Measurements from ENCODE around the gene AFG3L2. TPM values are rescaled to one million over a fixed set of nuclear protein-coding genes. Genes with fewer than 3 reads are reported as not detected.

The AFG3L2 gene
- total and polyA plus RNA-seq, 5 donors from 2014 or later, result 20.0 to 34.4 (median 21.8) TPM

DNA sequence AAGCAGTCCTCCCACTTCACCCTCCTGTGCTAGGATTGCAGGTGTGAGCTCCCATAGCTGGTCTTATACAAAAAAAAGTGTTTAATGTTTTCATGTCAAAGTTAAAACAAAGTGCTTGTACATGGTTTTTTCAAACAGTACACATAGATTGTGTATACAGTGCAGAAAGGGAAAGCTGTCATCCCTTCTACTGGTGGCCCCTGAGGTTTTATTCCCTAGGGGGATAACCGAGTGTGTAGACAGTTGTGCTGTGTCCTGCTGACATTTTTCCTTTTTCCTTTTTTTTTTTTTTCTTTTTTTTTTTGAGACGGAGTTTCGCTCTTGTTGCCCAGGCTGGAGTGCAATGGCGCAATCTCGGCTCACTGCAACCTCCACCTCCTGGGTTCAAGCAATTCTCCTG, 58.2 kb downstream of the AFG3L2 start:
- H3K9me3 ChIP-seq (ENCODE audit: control insufficient read depth in 2 of 2, low read length in 2 of 2), result no peaks in the 10 kb centered on the region
- H3K4me1 ChIP-seq (ENCODE audit: control insufficient read depth, insufficient read depth, low read length, poor library complexity, severe bottlenecking), result no peaks in the 10 kb centered on the region
- Mint-ChIP-seq H3K36me3 (peaks cover 7% of the 10 kb centered on the region), H3K4me3 (no peak overlapping the region), H3K4me1 (no peaks in the 10 kb centered on the region), H3K9me3 (peaks cover 0 to 1% (median 0%) of the 10 kb centered on the region in 7 donors), H3K27ac (no peak overlapping the region), H3K27me3 (no peaks in the 10 kb centered on the region)
- no peaks in the 10 kb centered on the region for H3K27me3 ChIP-seq (ENCODE audit: control insufficient read depth, insufficient read depth, low read length)
- H3K36me3 ChIP-seq (ENCODE audit: control insufficient read depth, insufficient read depth, low read length), result peaks cover 2% of the 10 kb centered on the region
- no peak for DNase-seq
- H3K4me3 ChIP-seq (ENCODE audit: low read depth, low read length), result no peak overlapping the region
- ATAC-seq (ENCODE audit: low read depth in 2 of 2), result no peak
- no peak overlapping the region for H3K27ac ChIP-seq (ENCODE audit: insufficient read depth, low read length, poor library complexity, severe bottlenecking)

DNA sequence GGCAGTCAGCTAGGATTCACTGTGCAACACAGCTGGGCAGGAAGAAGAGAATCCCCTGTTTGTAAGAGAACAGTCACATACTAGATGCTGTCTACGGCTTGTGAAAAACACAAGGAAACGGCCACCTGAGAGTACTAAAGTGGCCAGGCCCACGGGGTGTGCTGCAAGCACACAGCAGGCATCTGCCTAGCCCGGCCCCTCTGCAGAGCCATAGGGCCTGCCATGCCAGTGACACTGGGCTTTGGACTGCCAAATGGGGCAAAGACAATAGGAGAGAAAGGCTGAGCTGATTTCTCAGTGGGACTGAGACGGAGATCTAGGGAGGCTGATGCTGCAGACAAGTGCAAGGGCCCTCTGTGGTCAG, 58.7 kb downstream of the AFG3L2 start:
- no peaks in the 10 kb centered on the region for H3K4me1 Mint-ChIP-seq
- peaks cover 7% of the 10 kb centered on the region for H3K36me3 Mint-ChIP-seq
- Histone ChIP-seq H3K36me3 (ENCODE audit: control insufficient read depth, insufficient read depth, low read length) (peaks cover 2% of the 10 kb centered on the region), H3K4me1 (ENCODE audit: control insufficient read depth, insufficient read depth, low read length, poor library complexity, severe bottlenecking) (no peaks in the 10 kb centered on the region), H3K27ac (ENCODE audit: insufficient read depth, low read length, poor library complexity, severe bottlenecking) (no peak overlapping the region), H3K4me3 (ENCODE audit: low read depth, low read length) (no peak overlapping the region), H3K27me3 (ENCODE audit: control insufficient read depth, insufficient read depth, low read length) (no peaks in the 10 kb centered on the region), H3K9me3 (ENCODE audit: control insufficient read depth in 2 of 2, low read length in 2 of 2) (no peaks in the 10 kb centered on the region)
- no peak for DNase-seq
- H3K27me3 Mint-ChIP-seq, result peaks cover 4% of the 10 kb centered on the region
- no peak for ATAC-seq (ENCODE audit: low read depth in 2 of 2)
- no peak overlapping the region for H3K4me3 Mint-ChIP-seq
- H3K27ac Mint-ChIP-seq, result no peak overlapping the region
- peaks cover 0 to 2% (median 0%) of the 10 kb centered on the region in 7 donors for H3K9me3 Mint-ChIP-seq

DNA sequence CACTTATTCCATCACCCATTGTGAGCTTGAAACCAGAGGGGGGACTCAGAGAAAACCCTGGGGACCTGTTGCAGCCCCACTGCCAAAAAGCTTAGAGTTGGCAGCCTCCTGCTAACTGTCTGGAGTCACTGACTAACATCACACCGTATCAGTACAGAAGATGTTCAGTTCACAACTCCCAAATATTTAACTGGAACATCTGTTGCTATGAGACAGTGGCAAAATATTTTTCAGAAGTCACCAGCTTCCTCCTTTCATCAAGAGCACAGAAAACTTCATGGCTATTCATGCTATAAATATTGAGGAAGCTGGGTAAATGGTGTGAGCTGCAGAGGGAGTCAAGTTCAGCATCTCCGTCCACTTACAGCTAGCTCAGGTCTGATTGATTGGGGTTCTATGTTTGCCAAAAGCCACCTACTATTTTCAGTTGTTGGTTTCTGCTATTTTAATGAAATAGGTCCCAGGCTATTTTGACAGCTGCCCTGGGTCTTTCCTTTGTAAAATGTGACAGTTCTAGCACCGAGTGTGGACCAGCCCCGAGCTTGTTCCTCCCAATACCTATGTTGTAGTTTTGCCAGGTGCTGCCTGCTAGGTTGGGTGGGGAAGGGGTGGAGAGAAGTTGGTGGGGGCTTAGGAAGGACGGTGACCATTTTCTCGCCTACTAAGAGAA, 59.2 kb downstream of the AFG3L2 start:
- H3K36me3 Mint-ChIP-seq, result peaks cover 7% of the 10 kb centered on the region
- no peak for ATAC-seq (ENCODE audit: low read depth in 2 of 2)
- Histone ChIP-seq H3K27ac (ENCODE audit: insufficient read depth, low read length, poor library complexity, severe bottlenecking) (no peak overlapping the region), H3K27me3 (ENCODE audit: control insufficient read depth, insufficient read depth, low read length) (no peaks in the 10 kb centered on the region), H3K36me3 (ENCODE audit: control insufficient read depth, insufficient read depth, low read length) (no peaks in the 10 kb centered on the region), H3K4me1 (ENCODE audit: control insufficient read depth, insufficient read depth, low read length, poor library complexity, severe bottlenecking) (no peaks in the 10 kb centered on the region), H3K4me3 (ENCODE audit: low read depth, low read length) (no peak overlapping the region), H3K9me3 (ENCODE audit: control insufficient read depth in 2 of 2, low read length in 2 of 2) (peaks cover 0 to 2% of the 10 kb centered on the region in 2 experiments)
- no peak for DNase-seq
- no peak overlapping the region for H3K27ac Mint-ChIP-seq
- peaks cover 0 to 6% (median 0%) of the 10 kb centered on the region in 7 donors for H3K9me3 Mint-ChIP-seq
- no peak overlapping the region for H3K4me3 Mint-ChIP-seq
- H3K27me3 Mint-ChIP-seq, result peaks cover 7% of the 10 kb centered on the region
- H3K4me1 Mint-ChIP-seq, result no peaks in the 10 kb centered on the region

DNA sequence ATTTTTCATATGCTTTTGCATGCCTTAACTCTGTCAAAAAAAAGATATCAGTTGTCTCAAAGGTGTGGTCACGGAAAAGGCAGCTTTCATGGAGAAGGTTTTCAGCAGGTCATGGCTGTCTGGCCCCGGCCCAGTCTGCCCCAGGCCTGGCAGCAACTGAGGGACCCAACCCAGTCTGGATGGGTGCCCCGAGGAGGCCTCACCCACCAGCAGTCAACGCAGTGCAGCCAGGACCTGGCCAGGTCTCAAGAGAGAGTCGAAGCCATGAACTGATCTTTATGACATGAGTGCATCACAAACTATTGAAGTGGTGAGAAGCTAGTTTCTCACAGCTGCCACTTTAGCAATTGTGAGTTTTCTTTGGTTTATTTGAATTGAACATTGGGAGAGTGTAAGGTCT, 61.1 kb downstream of the AFG3L2 start:
- no peaks in the 10 kb centered on the region for H3K4me1 ChIP-seq (ENCODE audit: control insufficient read depth, insufficient read depth, low read length, poor library complexity, severe bottlenecking)
- peaks cover 0 to 9% (median 1%) of the 10 kb centered on the region in 7 donors for H3K9me3 Mint-ChIP-seq

DNA sequence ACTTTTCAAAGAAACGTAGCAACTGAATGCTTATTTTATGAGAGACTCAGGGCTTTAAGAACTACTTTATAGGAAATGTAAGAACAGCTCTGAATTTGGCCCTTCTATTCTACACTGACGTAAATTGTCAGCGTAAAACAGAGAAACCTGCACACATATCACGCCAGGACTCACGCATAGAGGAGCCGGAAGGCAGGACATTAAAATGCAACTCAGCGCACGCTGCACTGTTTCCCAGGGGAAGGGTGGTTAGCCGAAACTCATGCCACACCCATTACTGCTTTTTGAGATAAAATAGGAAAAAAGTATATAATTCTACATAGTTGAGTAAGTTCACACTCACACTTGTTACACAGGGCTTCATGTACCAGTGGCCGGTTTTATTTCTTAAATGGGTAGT, 61.5 kb downstream of the AFG3L2 start:
- ATAC-seq (ENCODE audit: low read depth in 2 of 2) (no peak), DNase-seq (no peak)
- no peak overlapping the region for H3K4me3 ChIP-seq (ENCODE audit: low read depth, low read length)
- H3K27ac ChIP-seq (ENCODE audit: insufficient read depth, low read length, poor library complexity, severe bottlenecking), result no peak overlapping the region
- Mint-ChIP-seq H3K27me3 (peaks cover 27% of the 10 kb centered on the region), H3K27ac (peak overlapping the region in 1 of 3 donors; percentile 34), H3K36me3 (no peaks in the 10 kb centered on the region), H3K9me3 (peaks cover 0 to 9% (median 3%) of the 10 kb centered on the region in 7 donors), H3K4me1 (no peaks in the 10 kb centered on the region), H3K4me3 (no peak overlapping the region)
- no peaks in the 10 kb centered on the region for H3K36me3 ChIP-seq (ENCODE audit: control insufficient read depth, insufficient read depth, low read length)
- H3K4me1 ChIP-seq (ENCODE audit: control insufficient read depth, insufficient read depth, low read length, poor library complexity, severe bottlenecking), result no peaks in the 10 kb centered on the region
- H3K27me3 ChIP-seq (ENCODE audit: control insufficient read depth, insufficient read depth, low read length), result no peaks in the 10 kb centered on the region
- H3K9me3 ChIP-seq (ENCODE audit: control insufficient read depth in 2 of 2, low read length in 2 of 2), result peaks cover 8 to 10% of the 10 kb centered on the region in 2 experiments

More for the DNA sequence above, 61.1 kb downstream of the AFG3L2 start:
- H3K36me3 ChIP-seq (ENCODE audit: control insufficient read depth, insufficient read depth, low read length), result no peaks in the 10 kb centered on the region
- no peak overlapping the region for H3K4me3 ChIP-seq (ENCODE audit: low read depth, low read length)
- no peak for DNase-seq
- no peak overlapping the region for H3K27ac ChIP-seq (ENCODE audit: insufficient read depth, low read length, poor library complexity, severe bottlenecking)
- H3K27me3 ChIP-seq (ENCODE audit: control insufficient read depth, insufficient read depth, low read length), result no peaks in the 10 kb centered on the region
- no peaks in the 10 kb centered on the region for H3K4me1 Mint-ChIP-seq
- peaks cover 1% of the 10 kb centered on the region for H3K36me3 Mint-ChIP-seq
- H3K4me3 Mint-ChIP-seq, result no peak overlapping the region
- no peak for ATAC-seq (ENCODE audit: low read depth in 2 of 2)
- peaks cover 8 to 10% of the 10 kb centered on the region in 2 experiments for H3K9me3 ChIP-seq (ENCODE audit: control insufficient read depth in 2 of 2, low read length in 2 of 2)
- H3K27ac Mint-ChIP-seq, result no peak overlapping the region
- H3K27me3 Mint-ChIP-seq, result peaks cover 23% of the 10 kb centered on the region

DNA sequence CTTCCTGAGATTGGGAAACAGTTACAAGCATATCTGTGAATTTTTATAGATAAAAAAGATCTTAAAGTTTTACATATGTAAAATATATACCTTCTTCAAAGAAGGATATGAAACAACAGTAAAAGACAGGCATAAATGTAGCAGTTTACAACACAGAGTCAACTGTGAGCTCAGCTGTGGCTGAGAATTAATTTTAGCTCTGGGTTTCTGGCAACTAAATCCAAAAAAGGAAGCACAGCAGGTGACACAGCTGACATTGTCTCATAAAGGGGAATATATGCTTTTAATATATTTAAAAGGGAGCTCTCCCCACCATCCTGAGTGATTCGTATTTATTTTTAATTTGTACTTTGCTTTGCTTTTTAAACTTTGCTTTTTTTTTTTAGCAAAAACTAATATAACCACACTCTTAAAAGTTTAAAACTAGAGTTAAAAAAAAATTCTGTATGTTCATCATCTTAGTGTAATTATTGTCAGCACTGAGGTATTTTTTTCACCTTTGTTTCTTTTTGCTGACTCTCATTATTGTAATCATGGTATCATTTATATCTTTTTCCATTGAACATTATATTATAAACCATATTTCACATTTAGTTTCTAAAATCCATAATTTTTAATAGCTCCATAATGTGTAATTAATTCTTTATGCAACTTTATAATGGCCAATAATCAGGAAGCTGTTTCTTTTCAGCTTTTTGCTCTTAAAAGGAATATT, 62.3 kb downstream of the AFG3L2 start:
- H3K4me1 Mint-ChIP-seq, result no peaks in the 10 kb centered on the region
- no peak overlapping the region for H3K27ac ChIP-seq (ENCODE audit: insufficient read depth, low read length, poor library complexity, severe bottlenecking)
- H3K27ac Mint-ChIP-seq, result no peak overlapping the region
- H3K4me3 Mint-ChIP-seq, result no peak overlapping the region
- H3K9me3 Mint-ChIP-seq, result peaks cover 0 to 9% (median 3%) of the 10 kb centered on the region in 7 donors
- peaks cover 33% of the 10 kb centered on the region for H3K27me3 Mint-ChIP-seq
- H3K36me3 Mint-ChIP-seq, result no peaks in the 10 kb centered on the region
- H3K36me3 ChIP-seq (ENCODE audit: control insufficient read depth, insufficient read depth, low read length), result no peaks in the 10 kb centered on the region
- H3K4me3 ChIP-seq (ENCODE audit: low read depth, low read length), result no peak overlapping the region
- ATAC-seq (ENCODE audit: low read depth in 2 of 2) (no peak), DNase-seq (no peak)
- peaks cover 8 to 10% of the 10 kb centered on the region in 2 experiments for H3K9me3 ChIP-seq (ENCODE audit: control insufficient read depth in 2 of 2, low read length in 2 of 2)
- H3K27me3 ChIP-seq (ENCODE audit: control insufficient read depth, insufficient read depth, low read length), result peaks cover 2% of the 10 kb centered on the region
- H3K4me1 ChIP-seq (ENCODE audit: control insufficient read depth, insufficient read depth, low read length, poor library complexity, severe bottlenecking), result no peaks in the 10 kb centered on the region

DNA sequence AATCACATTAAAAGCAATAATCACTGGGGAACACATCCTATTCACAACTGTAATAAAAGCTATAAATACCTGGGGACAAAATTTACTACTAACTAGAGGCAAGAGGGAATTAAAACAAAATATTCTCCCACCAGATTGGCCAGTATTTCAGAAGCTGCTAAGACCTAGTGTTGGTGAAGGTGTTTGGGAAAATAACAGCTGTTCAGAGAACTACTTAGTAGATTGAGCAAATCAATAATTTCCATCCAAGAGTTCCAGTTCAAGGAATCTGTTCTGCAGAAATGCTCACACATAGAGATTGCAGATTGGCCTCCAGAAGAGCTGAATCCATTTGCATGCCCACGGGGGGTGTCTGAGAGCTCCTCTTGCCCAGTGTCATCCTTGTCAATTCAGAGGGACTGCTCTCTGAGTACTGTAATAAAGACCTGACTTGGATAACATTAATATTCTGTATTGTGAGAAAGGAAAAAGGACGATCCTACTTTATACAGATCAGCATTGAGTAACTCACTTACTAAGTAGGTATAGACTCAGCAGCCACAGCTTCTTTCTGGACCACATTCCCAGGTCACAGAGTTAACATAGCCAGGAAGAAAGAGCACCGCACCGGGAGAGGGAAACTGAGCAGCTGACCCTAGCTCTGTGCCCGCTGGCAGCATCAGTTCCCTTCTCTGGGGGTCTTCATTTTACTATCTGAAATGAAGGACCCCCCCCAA, 63.3 kb downstream of the AFG3L2 start:
- H3K27ac Mint-ChIP-seq, result no peak overlapping the region
- no peak overlapping the region for H3K27ac ChIP-seq (ENCODE audit: insufficient read depth, low read length, poor library complexity, severe bottlenecking)
- ATAC-seq (ENCODE audit: low read depth in 2 of 2), result no peak
- H3K27me3 ChIP-seq (ENCODE audit: control insufficient read depth, insufficient read depth, low read length), result peaks cover 6% of the 10 kb centered on the region
- no peak overlapping the region for H3K4me3 ChIP-seq (ENCODE audit: low read depth, low read length)
- H3K4me1 Mint-ChIP-seq, result no peaks in the 10 kb centered on the region
- H3K9me3 Mint-ChIP-seq, result peaks cover 0 to 9% (median 6%) of the 10 kb centered on the region in 7 donors
- peaks cover 42% of the 10 kb centered on the region for H3K27me3 Mint-ChIP-seq
- no peak overlapping the region for H3K4me3 Mint-ChIP-seq
- H3K9me3 ChIP-seq (ENCODE audit: control insufficient read depth in 2 of 2, low read length in 2 of 2), result peaks cover 8 to 10% of the 10 kb centered on the region in 2 experiments
- no peak for DNase-seq
- peaks cover under 1% of the 10 kb centered on the region for H3K4me1 ChIP-seq (ENCODE audit: control insufficient read depth, insufficient read depth, low read length, poor library complexity, severe bottlenecking)
- no peaks in the 10 kb centered on the region for H3K36me3 ChIP-seq (ENCODE audit: control insufficient read depth, insufficient read depth, low read length)
- no peaks in the 10 kb centered on the region for H3K36me3 Mint-ChIP-seq
